ENCODE results near the gene BEX4.

BEX4 gene

GRCh38 chrX:103240155-103240554 is 25.2 kb downstream of the BEX4 start:
- no peak for DNase-seq

GRCh38 chrX:103248553-103248952 is 33.6 kb downstream of the BEX4 start:
- no peak for DNase-seq

DNA sequence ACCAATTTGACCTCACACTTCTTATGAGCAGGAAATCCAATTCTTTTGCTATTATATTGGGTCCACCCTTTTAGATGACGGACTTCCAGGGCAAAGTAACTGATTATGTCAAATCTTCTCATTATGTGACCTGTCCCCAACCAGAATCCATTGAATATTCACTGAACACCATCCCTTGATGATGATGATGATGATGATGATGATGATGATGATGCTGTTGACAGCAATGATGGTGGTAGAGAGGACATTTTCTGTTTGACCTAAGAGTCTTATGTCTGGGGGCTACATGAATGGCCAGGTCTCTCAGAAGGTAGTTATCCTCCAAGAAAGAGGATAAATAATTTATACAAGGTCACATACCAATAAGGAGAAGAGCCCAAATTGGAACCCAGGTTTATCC is 34.9 kb downstream of the BEX4 start:
- no peak for DNase-seq

- DNase-seq, result no peak
Measured at GRCh38 chrX:103250977-103251376, 36.1 kb downstream of the BEX4 start.

- DNase-seq, result no peak
Measured at GRCh38 chrX:103253608-103254007, 38.7 kb downstream of the BEX4 start.

DNA sequence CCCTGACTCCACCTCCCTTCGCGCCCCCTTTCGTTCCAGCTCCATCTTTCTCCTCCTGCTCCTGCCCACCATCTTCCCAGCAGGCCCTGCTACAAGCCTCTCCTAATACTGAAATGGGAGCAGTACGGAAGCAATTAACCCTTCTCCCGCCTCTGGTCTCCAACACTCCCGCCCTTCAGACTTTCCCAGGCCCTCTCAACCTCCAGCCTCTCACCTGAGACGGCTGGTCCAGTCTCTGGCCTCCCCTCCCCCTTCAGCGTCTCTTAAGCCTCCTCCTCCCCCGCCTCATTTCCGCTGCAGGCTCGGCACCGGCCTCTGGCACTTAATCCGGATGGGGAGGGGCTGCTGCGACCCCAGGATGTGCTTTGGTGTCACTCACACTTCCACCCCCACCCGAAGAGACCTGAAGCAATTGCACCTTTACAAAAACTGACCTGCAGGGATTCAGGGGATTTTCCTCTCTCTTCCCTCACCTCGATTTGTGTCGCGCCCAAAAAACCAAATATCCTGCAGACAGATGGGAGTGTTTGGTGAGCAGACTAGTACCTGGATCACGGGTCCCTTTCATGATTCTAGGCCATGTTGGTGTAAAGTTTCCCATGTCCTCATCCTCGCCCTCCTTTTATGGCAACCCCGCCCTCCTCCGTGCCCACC is 39.4 kb downstream of the BEX4 start:
- DNase-seq, result peak; percentile 57

GRCh38 chrX:103254921-103255493 is 40.1 kb downstream of the BEX4 start, which contains the start of gene TCEAL8:
TCEAL8 (minus strand) TSS chrX:103255155; CDS start chrX:103253979, 1,176 bp downstream.
- peak; percentile 67 for DNase-seq

DNA sequence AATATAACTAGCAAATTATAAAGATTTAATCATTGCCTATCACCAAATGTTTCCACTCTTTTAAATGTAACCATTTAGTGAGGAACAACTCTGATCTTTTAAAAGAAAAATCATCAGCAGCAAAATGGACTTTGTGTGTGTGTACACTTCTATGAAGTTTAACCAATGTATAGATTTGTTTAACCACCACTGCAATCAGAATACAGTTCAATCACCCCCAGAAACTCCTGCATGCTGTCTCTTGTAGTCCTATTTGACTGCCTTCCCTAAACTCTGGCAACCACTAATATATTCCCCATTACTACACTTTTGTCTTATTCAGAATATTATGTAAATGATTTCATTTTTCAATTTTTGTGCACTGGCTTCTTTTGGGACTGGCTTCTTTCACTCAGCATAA is 41.7 kb downstream of the BEX4 start:
- no peak for DNase-seq

GRCh38 chrX:103258275-103258674 is 43.4 kb downstream of the BEX4 start:
- no peak for DNase-seq
